OCI-LY3 (cell line): Measurements from ENCODE around the gene TSC22D3.

Experiments
- CTCF ChIP-seq: fragments of 200-600, 300-600 bp; sonication (generic); IDR thresholded peaks from 2 replicates; pipeline ENCODE4 v1.5.1; 2014; ENCODE audit warnings: antibody characterized with exemption, low read length, low read depth
- EZH2phosphoT487 ChIP-seq: fragments of 200-600 bp; shearing (Covaris generic); IDR thresholded peaks from 2 replicates; pipeline ENCODE4 v1.6.1; 2018; ENCODE audit warnings: antibody characterized with exemption, mixed run types, low read depth

DNA sequence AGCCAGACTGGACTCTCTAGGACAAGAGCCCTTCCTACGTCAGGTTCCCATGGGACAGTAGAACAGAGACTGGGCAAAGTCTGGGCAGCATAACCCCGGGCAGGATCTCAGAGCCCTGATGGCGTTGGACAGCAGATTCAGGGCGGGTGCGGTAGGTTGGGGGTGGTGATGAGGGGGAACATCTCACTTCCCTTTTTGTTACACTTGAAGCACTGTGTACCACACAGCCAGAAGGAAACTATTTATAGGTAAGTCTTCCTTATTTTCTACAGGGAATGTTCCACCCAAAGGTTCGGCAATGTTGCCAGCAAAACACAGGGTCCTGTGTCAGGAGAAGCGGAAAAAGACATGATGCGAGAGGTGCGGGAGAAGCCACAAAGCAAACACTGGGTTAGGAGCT is 54.3 kb downstream of the TSC22D3 start:
- TF ChIP-seq CTCF (no peak), EZH2phosphoT487 (no peak)
